A549 treated with CORT108297 at 1 μM for 4 hours (cell line): ENCODE data around the gene PRSS48. TPM values are rescaled to one million over a fixed set of nuclear protein-coding genes. Genes with fewer than 3 reads are reported as not detected.

Experiments
- total RNA-seq: library from RNA; stranded (reverse); fragments of 200-300 nt; extraction: Qiagen RNA extraction; gene quantifications from 5 replicates; pipeline ENCODE4 v1.2.3, GENCODE V29; 2022

The PRSS48 gene
- not detected in 5 replicates for total RNA-seq

GRCh38 chr4:151276787-151277562 lies at the start of gene PRSS48:
TSS of gene PRSS48 (plus strand) at chr4:151277161. CDS start at chr4:151277173, 12 bp downstream.

GRCh38 chr4:151325111-151325948 lies 48.4 kb downstream of the PRSS48 start, which contains the start of gene SH3D19:
TSS of gene SH3D19 (minus strand) at chr4:151325605. CDS start at chr4:151325352, 253 bp downstream.

Other genes starting within 250 kb of the PRSS48 start
- gene RPS3A, start 177.5 kb upstream of the PRSS48 start, total RNA-seq: 1,578 to 1,777 TPM (median 1,611 TPM) in 5 replicates
- gene SH3D19, start 48.4 kb downstream of the PRSS48 start, total RNA-seq: 21.0 to 29.8 TPM (median 24.9 TPM) in 5 replicates
- gene FHIP1A, start 132.0 kb downstream of the PRSS48 start, total RNA-seq: 0.07 to 0.28 TPM (median 0.12 TPM) in 5 replicates